HG03469 (cell line): Measurements from ENCODE around the gene WNT7B.

Source experiments
- ATAC-seq: cut with Tn5 transposase; IDR thresholded peaks from one replicate; pipeline ENCODE4 v1.9.1; 2021; ENCODE audit warnings: mild to moderate bottlenecking, moderate library complexity, moderate number of reproducible peaks; ENCODE audit not compliant: unreplicated experiment

WNT7B gene

GRCh38 chr22:45960477-45961386 is 16.2 kb downstream of the WNT7B start:
- no peak for ATAC-seq

GRCh38 chr22:45959719-45960476 is 17.1 kb downstream of the WNT7B start:
- no peak for ATAC-seq

- ATAC-seq = no peak
These were observed 18.0 kb downstream of the WNT7B start for GRCh38 chr22:45958971-45959370.

GRCh38 chr22:45957826-45958225 is 19.1 kb downstream of the WNT7B start:
- ATAC-seq = no peak

DNA sequence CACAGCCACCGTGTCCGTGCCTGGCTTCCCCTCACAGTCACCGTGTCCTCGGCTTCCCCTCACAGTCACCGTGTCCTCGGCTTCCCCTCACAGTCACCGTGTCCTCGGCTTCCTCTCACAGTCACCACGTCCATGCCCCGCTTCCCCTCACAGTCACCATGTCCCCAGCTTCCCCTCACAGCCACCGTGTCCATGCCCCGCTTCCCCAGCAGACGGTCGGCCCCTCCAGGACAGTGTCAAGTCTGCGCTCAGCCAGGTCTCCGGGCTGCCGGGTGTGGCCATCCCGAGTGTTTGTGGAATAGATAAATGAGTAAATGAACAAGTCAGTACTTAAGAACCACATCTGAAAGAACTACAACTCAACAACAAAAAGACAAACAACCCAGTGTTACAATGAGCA is 23.8 kb downstream of the WNT7B start:
- no peak for ATAC-seq

DNA sequence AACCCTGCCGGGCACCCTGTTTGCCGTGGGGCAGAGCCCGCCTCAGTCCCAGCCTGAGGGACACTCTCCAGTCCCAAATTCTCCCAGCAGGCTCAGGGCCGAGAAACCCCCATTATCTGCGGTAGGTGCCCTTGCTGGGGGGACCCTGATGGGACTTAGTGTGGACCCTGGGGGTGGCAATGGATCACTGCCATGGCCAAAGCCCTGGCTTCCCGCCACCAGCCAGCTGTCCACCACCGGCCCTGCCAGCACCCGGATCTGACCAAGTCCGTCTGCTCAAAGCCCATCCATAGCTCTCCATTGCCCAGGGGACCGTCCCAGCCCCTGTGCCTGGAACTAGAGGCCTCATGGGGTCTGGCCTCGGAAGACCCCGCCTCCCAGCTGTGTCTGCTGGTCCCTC is 24.4 kb downstream of the WNT7B start:
- ATAC-seq = no peak

DNA sequence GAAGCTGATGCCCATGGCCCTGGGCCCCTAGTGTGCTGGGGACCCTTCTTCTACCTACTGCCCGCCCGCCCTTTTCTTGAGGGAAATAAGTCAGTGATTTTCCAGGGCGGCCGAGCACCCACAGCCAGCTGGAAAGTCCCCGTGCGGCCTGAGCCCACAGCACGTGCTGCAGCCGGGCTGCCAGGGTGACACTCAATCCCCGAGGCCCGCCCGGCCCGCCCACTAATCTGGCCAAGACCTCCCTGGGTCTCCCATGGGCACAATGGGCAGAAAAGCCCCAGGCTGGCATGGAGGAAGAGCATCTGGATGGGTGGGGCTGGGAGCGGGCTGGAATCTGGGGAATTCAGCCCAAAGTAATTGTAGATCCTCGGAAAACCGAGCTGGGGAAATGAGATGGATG is 24.8 kb downstream of the WNT7B start:
- no peak for ATAC-seq

- no peak for ATAC-seq
These were observed 27.1 kb downstream of the WNT7B start for GRCh38 chr22:45949891-45950290.

DNA sequence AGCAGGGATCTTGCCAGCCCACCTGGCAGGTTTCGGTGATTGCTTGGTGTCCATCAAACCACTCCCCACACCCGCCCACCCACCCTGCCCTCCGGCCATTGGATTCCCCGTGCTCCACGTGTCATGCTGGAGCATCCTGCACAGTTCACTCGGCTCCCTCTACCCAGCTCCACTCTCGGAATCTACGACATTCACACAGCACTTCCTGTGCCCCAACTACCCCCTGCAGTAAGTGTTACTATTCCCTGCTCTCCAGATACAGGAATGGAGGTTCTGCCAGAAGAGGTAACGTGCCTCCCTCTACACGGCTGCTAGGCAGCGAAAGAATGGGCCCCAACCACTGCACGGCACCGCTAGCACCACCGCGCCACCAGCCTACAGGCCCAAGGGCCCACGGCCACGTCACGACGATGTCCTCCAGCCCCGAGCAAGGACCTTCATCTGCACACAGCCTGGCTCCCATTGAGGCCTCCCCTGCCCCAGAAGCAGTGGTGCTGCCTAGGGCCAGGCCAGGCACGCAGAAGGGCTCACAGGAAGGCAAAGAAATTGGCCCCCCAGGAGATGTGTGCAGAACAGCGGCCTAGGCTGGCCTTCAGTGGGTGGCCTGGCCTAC is 27.6 kb downstream of the WNT7B start:
- ATAC-seq = no peak

DNA sequence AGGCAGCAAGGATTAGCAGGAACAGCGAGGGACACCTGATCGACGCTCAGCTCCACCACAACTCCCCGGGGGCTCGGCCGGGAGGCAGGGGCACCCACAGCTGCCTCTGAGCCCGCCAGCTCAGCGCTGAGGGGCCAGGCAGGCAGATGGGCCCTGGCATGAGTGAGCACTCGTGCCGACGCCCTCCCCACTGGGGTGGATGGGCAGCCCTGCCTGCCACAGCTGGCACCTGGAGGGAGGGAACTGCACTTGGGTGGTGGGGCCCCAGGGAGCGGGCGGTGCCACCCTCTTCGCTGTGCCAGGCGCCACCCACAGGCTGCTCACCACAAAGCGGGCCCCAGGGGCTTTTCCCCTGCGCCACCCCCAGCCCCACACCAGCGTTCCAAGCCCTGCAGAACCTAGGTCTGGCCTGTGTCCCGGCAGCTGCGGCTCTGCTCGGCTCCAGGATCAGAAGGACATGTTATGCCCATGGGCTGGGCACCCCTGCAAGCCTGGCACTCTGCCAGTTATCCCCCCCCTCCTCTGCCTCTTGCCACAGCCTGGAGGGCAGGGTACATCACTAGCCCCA is 28.8 kb downstream of the WNT7B start:
- no peak for ATAC-seq

DNA sequence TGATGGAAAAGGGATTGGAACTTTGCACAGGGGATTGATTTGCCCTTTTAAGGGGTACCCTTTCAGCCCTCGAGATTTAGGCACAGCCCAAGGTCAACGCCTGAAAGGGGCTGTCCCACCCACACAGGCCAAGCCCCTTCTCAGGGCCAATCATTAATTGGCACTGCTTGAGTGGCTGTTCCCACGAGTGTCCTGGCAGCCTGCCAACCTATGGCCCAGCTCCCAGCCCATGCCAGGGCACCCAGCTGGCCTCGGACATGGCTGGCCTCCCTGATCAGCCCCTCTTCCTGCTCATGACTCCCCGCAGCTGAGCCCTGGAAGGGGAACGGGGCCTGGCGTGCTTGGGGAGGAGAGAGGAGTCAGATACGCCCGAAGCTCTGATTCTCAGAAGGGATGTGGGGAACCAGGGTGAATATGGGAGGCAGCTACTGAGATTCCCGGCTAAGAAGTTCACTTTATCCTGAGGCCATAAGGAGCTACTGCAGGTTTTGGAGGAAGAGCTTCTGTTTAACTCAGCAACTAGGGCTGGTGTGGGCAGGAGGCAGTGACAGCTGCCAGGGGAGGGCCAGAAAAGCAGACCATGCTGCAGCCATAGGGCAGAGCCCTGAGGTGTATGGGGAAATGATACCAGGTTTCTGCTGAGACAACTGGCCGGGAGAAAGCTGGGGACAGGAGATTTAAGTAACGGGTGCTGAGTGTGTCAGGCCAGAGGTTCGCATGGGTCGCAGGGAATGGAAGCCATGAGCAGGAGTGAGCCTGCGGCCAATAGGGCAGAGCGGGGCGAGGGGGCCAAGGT is 30.0 kb downstream of the WNT7B start:
- ATAC-seq = no peak

- ATAC-seq = no peak
These were observed 31.3 kb downstream of the WNT7B start for GRCh38 chr22:45945621-45946106.

- no peak for ATAC-seq
These were observed 34.0 kb downstream of the WNT7B start for GRCh38 chr22:45942787-45943493.

GRCh38 chr22:45942344-45942743 is 34.6 kb downstream of the WNT7B start:
- no peak for ATAC-seq

DNA sequence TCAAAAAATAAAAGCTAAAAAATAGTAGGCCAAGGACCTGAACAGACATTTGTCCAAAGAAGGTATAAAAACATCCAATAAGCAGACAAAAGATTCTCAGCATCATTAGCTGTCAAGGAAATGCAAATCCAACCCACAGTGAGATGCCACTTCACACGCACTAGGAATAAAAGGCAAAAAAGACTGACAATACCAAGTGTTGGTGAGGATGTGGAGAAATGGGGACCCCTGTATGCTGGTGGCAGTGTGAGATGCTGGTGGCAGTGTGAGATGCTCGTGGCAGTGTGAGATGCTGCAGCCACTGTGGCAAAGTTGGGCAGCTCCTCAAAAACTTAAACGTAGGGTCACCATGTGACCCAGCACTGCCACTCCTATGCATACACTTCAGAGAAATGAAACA is 38.0 kb downstream of the WNT7B start:
- no peak for ATAC-seq

GRCh38 chr22:45937960-45938359 is 39.0 kb downstream of the WNT7B start:
- no peak for ATAC-seq

- no peak for ATAC-seq
These were observed 41.4 kb downstream of the WNT7B start for GRCh38 chr22:45935573-45935972.

DNA sequence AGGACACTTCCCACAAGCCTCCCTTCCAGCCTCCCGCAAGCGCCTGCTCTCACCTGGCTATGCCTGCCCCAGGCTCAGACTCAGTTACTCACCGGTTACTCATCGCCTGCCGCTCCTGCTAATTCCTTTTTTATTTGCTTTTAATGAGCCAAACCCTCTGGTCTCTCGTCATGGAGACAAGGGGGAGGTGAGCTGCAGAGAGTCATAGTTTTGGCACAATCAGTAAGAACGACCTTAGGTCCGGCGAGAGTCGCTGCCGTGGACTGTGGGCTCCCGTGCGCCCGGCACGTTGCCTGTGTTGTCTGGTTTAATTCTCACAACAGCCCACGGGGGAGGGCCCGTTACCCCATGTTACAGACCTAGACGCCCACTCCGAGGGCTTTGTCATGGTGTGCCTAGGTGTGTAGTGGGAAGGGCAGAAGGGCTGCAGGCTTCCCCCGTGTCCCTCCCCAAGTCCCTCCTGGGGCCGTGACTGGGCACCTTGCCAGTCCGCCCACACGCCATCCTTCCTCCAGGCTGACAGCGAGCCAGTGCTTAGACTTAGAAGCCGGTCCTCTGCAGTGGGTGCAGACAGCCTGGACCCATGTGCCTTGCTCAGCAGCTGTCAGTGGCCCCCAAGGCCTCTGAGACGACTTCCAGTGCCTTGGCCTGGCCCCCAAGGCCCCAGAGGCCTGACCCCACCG is 42.2 kb downstream of the WNT7B start:
- no peak for ATAC-seq

- no peak for ATAC-seq
These were observed 42.8 kb downstream of the WNT7B start for GRCh38 chr22:45934168-45934564.
